MM.1S (cell line): ENCODE measurements around the gene PNPLA2.

ENCODE experiments used
- EZH2 ChIP-seq: fragments of 300-600 bp; sonication (generic); optimal IDR thresholded peaks from 2 replicates; pipeline ENCODE3; 2017; ENCODE audit warnings: low read depth, mild to moderate bottlenecking, antibody characterized with exemption, low read length, mixed read lengths
- TF ChIP-seq, protein P1 (sequence below): fragments of 300-600 bp; sonication (generic); IDR thresholded peaks from 2 replicates; pipeline ENCODE4 v1.5.1; 2016; ENCODE audit warnings: antibody characterized with exemption, low read length, mixed read lengths

DNA sequence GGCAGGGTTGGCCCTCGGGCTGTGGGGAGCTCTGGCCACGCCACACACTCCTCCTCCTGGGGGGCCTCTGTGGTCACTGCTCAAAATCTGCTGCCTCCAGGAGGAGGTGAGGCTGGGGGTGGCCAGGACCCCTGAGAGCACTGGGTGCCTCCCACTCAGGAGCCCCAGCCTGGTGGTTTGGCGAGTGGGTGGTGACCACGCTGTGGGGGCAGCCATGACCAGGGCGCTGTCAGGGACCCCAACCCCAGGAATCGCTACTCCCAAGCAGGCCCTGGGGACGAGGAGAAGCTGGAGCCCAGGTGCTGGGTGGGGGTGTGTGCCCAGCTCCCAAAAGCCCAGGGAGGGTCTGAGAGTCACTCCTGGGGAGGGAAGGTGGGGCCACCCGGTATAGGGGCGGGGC lies 54.1 kb downstream of the PNPLA2 start:
- TF ChIP-seq, protein P1, sequence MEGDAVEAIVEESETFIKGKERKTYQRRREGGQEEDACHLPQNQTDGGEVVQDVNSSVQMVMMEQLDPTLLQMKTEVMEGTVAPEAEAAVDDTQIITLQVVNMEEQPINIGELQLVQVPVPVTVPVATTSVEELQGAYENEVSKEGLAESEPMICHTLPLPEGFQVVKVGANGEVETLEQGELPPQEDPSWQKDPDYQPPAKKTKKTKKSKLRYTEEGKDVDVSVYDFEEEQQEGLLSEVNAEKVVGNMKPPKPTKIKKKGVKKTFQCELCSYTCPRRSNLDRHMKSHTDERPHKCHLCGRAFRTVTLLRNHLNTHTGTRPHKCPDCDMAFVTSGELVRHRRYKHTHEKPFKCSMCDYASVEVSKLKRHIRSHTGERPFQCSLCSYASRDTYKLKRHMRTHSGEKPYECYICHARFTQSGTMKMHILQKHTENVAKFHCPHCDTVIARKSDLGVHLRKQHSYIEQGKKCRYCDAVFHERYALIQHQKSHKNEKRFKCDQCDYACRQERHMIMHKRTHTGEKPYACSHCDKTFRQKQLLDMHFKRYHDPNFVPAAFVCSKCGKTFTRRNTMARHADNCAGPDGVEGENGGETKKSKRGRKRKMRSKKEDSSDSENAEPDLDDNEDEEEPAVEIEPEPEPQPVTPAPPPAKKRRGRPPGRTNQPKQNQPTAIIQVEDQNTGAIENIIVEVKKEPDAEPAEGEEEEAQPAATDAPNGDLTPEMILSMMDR = no peak
- TF ChIP-seq EZH2 = no peak
